Ishikawa (cell line): ENCODE data around the gene ZNF219.

Experiments used
- CEBPB ChIP-seq: IDR thresholded peaks from 2 replicates; pipeline ENCODE4 v1.6.1; 2012
- CREB1 ChIP-seq: IDR thresholded peaks from 2 replicates; pipeline ENCODE4 v1.6.1; 2012; ENCODE audit warnings: low read depth
- EGR1 ChIP-seq: IDR thresholded peaks from 2 replicates; pipeline ENCODE4 v1.6.1; 2012
- EP300 ChIP-seq: IDR thresholded peaks from 2 replicates; pipeline ENCODE4 v1.6.1; 2012; ENCODE audit warnings: borderline replicate concordance
- FOXM1 ChIP-seq: IDR thresholded peaks from 2 replicates; pipeline ENCODE4 v1.6.1; 2012; ENCODE audit warnings: low read depth, borderline replicate concordance
- MAX ChIP-seq: IDR thresholded peaks from 2 replicates; pipeline ENCODE4 v1.6.1; 2012
- RAD21 ChIP-seq: IDR thresholded peaks from 2 replicates; pipeline ENCODE4 v1.6.1; 2012; ENCODE audit warnings: low read depth
- REST ChIP-seq: IDR thresholded peaks from 2 replicates; pipeline ENCODE4 v1.6.1; 2012; ENCODE audit warnings: low read depth, mild to moderate bottlenecking
- TAF1 ChIP-seq: IDR thresholded peaks from 2 replicates; pipeline ENCODE4 v1.6.1; 2012; ENCODE audit warnings: low read depth, mild to moderate bottlenecking
- TCF12 ChIP-seq: IDR thresholded peaks from 2 replicates; pipeline ENCODE4 v1.6.1; 2012; ENCODE audit warnings: low read depth
- TEAD4 ChIP-seq: IDR thresholded peaks from 2 replicates; pipeline ENCODE4 v1.6.1; 2012
- USF1 ChIP-seq: IDR thresholded peaks from 2 replicates; pipeline ENCODE4 v1.6.1; 2012
- YY1 ChIP-seq: IDR thresholded peaks from 2 replicates; pipeline ENCODE4 v1.6.1; 2012; ENCODE audit warnings: low read depth
- ZBTB7A ChIP-seq: IDR thresholded peaks from 2 replicates; pipeline ENCODE4 v1.6.1; 2012; ENCODE audit warnings: low read depth

GRCh38 chr14:21072781-21073339 lies 25.6 kb downstream of the ZNF219 start:
- TF ChIP-seq RAD21 (no peak), ZBTB7A (no peak), TCF12 (no peak), USF1 (no peak), TAF1 (no peak), CREB1 (no peak), FOXM1 (no peak), EP300 (no peak), REST (no peak), EGR1 (no peak), YY1 (no peak), TEAD4 (no peak), MAX (no peak), CEBPB (no peak)
